Measurements from ENCODE around the gene FBXO17.
A peak's percentile ranks its signal among the peaks of the same experiment; 100 is the strongest.
"Not testable (repeated sequence)": the region's sequence is repeated elsewhere in the genome, so short reads cannot be mapped to it uniquely, and the experiment has no call there.

The FBXO17 gene

DNA sequence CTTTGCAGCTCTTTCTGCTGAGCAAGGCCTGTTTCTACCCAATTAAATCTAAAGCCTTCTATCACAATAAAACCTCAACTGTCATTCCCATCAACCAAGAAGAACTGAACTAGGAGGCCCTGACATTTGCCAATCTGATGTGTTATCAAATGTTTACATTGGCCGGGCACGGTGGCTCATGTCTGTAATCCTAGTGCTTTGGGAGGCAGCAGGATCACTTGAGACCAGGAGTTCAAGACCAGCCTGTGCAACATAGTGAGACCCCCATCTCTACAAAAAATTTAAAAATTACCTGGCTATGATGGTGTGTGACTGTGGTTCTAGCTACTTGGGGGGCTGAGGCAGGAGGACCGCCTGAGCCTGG, 2.8 kb upstream of the FBXO17 start:
- DNase-seq, result no peak

GRCh38 chr19:38977445-38978325, 2.1 kb upstream of the FBXO17 start:
- DNase-seq, result no peak

DNA sequence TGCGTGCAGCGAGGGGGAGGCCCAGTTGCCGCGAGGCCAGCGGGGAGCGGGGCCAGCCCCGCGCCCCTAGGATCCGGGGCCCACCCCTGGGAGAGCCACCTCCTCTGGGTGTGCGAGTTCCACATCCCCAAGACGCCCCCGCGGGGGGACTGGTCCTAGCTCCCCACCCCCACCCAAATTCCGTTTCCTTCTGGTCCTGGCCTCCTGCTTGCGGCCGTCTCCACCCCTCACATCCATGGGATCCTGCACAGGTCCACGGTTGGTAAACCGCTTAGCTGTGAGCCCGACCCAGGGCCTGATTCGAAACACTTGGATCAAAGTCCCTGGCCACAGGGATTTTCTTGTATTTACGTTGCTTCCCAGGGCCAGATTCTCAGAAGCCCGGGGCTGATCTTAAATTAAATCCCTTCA, 324 bp upstream of the FBXO17 start:
- DNase-seq, result no peak

DNA sequence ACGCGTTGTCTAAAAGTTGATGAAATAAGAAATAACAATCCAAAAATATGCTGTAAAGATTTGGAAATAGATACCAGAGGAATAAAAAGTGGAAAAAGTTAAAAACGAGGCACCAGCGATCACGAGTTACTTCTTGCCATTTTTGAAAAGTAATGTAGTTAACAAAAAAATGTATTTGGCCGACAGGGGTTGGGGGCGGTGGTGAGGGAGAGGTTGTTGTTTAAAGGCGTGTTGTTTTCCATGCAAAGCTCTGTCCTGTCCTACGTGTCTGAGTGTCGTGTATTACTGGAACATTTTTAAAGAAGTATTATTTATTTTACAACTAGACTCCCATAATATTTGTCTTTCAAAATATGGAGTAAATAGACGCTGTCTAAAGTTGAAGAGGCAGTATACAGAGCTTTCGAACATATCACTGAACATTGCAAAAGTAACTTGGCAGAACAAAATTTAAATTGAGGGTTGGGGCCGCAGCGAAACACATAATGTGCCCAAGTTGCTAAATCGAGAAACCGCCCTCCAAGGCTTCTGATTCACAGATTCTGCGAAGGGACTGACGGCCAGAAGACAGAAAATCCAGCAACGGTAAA, 823 bp downstream of the FBXO17 start:
- no peak for DNase-seq

- DNase-seq, result no peak
These were observed 3.9 kb downstream of the FBXO17 start for GRCh38 chr19:38971672-38972071.

GRCh38 chr19:38970664-38971532, 4.6 kb downstream of the FBXO17 start:
- no peak for DNase-seq

- DNase-seq, result not testable (repeated sequence)
These were observed 9.4 kb downstream of the FBXO17 start for GRCh38 chr19:38966149-38966548.

DNA sequence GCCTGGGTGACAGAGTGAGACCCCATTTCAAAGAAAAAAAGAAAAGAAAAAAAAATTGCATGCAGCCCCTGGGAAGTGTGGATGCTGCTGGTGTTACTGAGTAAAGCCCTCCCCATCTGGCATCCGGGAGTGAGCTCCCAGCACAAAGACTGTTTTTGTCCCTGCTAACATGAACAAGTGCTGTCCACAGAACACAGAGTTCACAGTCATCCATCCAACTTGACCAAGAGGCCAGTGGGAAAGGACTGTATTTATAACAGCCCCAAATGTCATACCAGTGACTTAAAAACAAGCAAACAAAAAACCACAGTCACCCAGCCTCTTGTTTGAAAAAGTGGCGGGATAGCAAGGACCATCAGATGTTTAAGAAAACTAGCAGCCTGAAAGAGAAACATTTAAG, 10.8 kb downstream of the FBXO17 start:
- DNase-seq, result no peak

GRCh38 chr19:38959618-38960017, 15.9 kb downstream of the FBXO17 start:
- no peak for DNase-seq

DNA sequence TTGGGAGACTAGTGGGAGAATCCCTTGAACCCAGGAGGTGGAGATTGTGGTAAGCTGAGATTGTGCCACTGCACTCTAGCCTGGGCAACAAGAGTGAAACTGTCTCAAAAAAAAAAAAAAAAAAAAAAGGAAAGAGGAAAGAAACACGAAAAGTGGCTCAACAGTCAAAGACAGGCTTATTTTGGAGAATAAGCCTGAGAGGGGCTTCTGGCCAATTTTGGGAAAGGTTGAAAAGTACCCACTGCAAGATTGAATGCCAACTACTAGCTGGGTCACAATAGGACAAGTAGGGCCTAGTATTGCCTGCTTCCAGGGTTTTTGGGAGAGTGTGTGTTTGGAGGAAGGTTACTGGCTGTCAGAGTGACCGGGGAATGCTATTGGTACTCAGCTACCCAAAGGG, 17.2 kb downstream of the FBXO17 start:
- no peak for DNase-seq

DNA sequence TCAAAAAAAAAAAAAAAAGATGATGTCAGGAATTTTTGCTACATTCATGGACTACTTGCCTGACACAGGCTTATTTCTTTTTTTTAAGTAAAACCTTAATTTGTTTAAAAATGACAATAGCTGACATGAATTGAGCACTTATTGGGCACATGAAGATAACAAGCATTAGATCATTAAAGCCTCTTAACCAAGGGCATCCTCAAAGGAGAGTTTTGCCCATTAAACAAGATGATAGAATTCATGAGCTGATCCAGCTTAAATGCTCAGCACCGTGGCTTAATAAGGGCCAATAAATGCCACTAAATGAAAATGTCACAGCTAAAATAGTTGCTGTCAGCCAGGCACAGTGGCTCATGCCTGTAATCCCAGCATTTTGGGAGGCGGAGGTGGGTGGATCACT, 19.3 kb downstream of the FBXO17 start:
- no peak for DNase-seq

DNA sequence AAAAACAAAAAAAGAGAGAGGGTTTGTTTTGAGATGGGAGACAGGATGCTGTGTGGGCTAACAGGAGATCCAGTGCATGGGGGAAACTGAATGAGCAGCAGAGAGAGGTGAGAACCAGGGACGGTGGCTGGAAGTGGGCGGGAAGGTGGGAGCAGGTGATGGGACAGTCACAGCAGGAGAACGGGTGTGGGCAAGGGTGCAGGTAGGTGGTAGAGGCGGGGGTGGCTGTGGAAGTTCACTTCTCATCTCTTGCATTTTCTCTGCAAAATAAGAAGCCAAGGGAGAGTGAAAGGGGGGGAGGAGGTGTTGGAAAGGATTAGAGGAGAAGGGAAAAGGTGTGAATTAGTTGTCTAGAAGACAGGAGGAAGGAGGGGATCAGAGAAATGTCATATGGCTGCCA, 21.9 kb downstream of the FBXO17 start:
- no peak for DNase-seq

- no peak for DNase-seq
These were observed 23.0 kb downstream of the FBXO17 start for GRCh38 chr19:38952395-38953165.

- no peak for DNase-seq
These were observed 24.4 kb downstream of the FBXO17 start for GRCh38 chr19:38951187-38951586.

GRCh38 chr19:38949580-38950367, 25.8 kb downstream of the FBXO17 start:
- DNase-seq, result peak; percentile 68

GRCh38 chr19:38946229-38947010, 29.1 kb downstream of the FBXO17 start:
- DNase-seq, result no peak

- no peak for DNase-seq
These were observed 29.8 kb downstream of the FBXO17 start for GRCh38 chr19:38945562-38946228.

- no peak for DNase-seq
These were observed 30.5 kb downstream of the FBXO17 start for GRCh38 chr19:38944981-38945506.

DNA sequence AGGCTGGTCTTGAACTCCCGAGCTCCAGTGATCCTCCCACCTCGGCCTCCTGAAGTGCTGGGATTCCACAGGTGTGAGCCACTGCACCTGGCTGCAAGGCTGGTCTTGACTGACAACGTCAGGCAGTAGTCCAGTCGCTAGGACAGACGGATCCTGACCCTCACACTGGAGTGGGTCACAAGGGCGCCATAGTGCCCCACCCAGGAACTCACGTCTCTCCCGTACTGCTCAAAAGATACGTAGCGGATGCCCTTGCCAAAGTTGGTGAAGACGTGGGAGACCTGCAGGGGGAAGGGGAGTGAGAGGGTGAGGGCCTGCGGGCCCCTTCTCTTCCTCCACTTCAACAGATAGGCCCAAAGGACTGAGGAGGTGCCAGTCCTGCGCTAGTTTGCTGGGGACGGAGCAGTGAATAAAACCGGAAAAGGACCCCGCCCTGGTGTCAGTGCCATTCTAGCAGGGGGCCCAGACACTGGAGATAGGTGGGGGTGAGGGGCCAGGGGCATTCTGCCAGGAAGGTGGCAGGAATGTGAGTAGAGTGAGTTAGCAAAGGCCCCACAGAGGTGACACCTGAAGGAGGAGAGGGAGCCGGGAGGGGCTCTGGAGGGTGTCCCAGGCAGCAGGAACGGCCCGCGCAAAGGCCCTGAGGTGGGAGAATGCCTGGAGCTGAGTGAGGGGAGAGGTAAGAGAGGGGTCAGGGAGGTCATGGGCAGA, 32.9 kb downstream of the FBXO17 start:
- no peak for DNase-seq

DNA sequence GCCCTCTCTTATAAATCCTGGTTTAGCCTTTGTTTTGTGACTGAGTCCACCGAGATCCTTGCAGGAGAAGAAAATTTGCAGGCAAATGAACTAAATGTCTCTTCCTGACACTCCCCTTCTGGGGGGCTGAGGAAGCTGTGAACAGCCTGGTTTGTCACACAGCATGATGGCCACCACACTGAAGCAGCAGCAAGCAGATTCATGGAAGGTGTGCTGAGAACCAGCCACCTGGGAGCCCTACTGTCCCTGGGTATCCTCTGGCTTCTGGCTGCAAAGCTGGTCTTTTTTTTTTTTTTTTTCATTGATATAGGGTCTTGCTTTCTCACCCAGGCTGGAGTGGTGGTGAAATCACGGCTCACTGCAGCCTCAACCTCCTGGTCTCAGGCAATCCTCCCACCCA, 33.6 kb downstream of the FBXO17 start:
- no peak for DNase-seq

Data from activated gamma-delta T cell treated with Interleukin-2 at 50 U/mL for 16 hours (primary cell).